MM.1S (cell line): Measurements from ENCODE around the gene SLC9C1.

Source experiments
- DNase-seq: peaks from one replicate; pipeline ENCODE4 v3.0.0-alpha.2; 2015
- H2AFZ ChIP-seq: fragments of 300-600 bp; sonication (generic); 2 replicates; pipeline ENCODE4 v1.6.0; 2016; ENCODE audit warnings: antibody characterized with exemption, low read length
- H3F3A ChIP-seq: fragments of 300-600 bp; sonication (generic); 2 replicates; pipeline ENCODE4 v1.6.1; 2016; ENCODE audit warnings: mild to moderate bottlenecking, antibody characterized with exemption, low read length, moderate library complexity, mixed read lengths; ENCODE audit not compliant: insufficient read depth
- H3K27ac ChIP-seq: fragments of 300-600 bp; sonication (generic); 2 replicates; pipeline ENCODE4 v1.5.1; 2016; ENCODE audit warnings: mild to moderate bottlenecking, low read length
- H3K27me3 ChIP-seq: fragments of 300-600 bp; sonication (generic); replicated peaks from 2 replicates; pipeline ENCODE4 v1.6.0; 2016; ENCODE audit warnings: low read length; ENCODE audit not compliant: insufficient read depth
- H3K36me3 ChIP-seq: fragments of 300-600 bp; sonication (generic); replicated peaks from 2 replicates; pipeline ENCODE4 v1.6.1; 2016; ENCODE audit warnings: mild to moderate bottlenecking, low read length, mixed read lengths; ENCODE audit not compliant: insufficient read depth
- H3K4me1 ChIP-seq: fragments of 300-600 bp; sonication (generic); 2 replicates; pipeline ENCODE4 v1.6.1; 2016; ENCODE audit warnings: low read length, mixed read lengths
- H3K4me2 ChIP-seq: fragments of 300-600 bp; sonication (generic); 2 replicates; pipeline ENCODE4 v1.6.0; 2016; ENCODE audit warnings: low read depth, low read length
- H3K4me3 ChIP-seq: fragments of 300-600 bp; sonication (generic); 2 replicates; pipeline ENCODE4 v1.5.1; 2016; ENCODE audit warnings: low read length, mixed read lengths
- H3K79me2 ChIP-seq: fragments of 300-600 bp; sonication (generic); 2 replicates; pipeline ENCODE4 v1.6.1; 2016; ENCODE audit warnings: mixed run types, low read length, mixed read lengths
- H3K9ac ChIP-seq: fragments of 300-600 bp; sonication (generic); 2 replicates; pipeline ENCODE4 v1.6.1; 2016; ENCODE audit warnings: low read length, mixed read lengths
- H3K9me2 ChIP-seq: fragments of 300-600 bp; sonication (generic); replicated peaks from 2 replicates; pipeline ENCODE4 v1.6.1; 2016; ENCODE audit warnings: mild to moderate bottlenecking, low read length, mixed read lengths; ENCODE audit not compliant: insufficient read depth
- H3K9me3 ChIP-seq: fragments of 300-600 bp; sonication (generic); replicated peaks from 2 replicates; pipeline ENCODE4 v1.6.1; 2016; ENCODE audit warnings: mild to moderate bottlenecking, low read length, mixed read lengths; ENCODE audit not compliant: insufficient read depth
- H4K20me1 ChIP-seq: fragments of 300-600 bp; sonication (generic); 2 replicates; pipeline ENCODE4 v1.6.1; 2016; ENCODE audit warnings: mild to moderate bottlenecking, low read length, moderate library complexity, mixed read lengths; ENCODE audit not compliant: insufficient read depth
- CTCF ChIP-seq: fragments of 300-600 bp; sonication (generic); IDR thresholded peaks from 2 replicates; pipeline ENCODE4 v1.5.1; 2016; ENCODE audit warnings: antibody characterized with exemption, low read length, mixed read lengths
- EZH2 ChIP-seq: fragments of 300-600 bp; sonication (generic); optimal IDR thresholded peaks from 2 replicates; pipeline ENCODE3; 2017; ENCODE audit warnings: low read depth, mild to moderate bottlenecking, antibody characterized with exemption, low read length, mixed read lengths
- EZH2phosphoT487 ChIP-seq: fragments of 300-600 bp; sonication (generic); IDR thresholded peaks from 2 replicates; pipeline ENCODE4 v1.6.1; 2018; ENCODE audit warnings: antibody characterized with exemption, low read length

Gene SLC9C1

GRCh38 chr3:112171144-112171543, 122.9 kb downstream of the SLC9C1 start:
- no peak for TF ChIP-seq EZH2
- TF ChIP-seq CTCF: no peak
- no peak for TF ChIP-seq EZH2phosphoT487
- Histone ChIP-seq H3K9me3 (no peaks in the 10 kb centered on the region), H3K4me2 (no peak overlapping the region), H3K36me3 (no peaks in the 10 kb centered on the region), H3K27me3 (no peaks in the 10 kb centered on the region), H3K79me2 (no peaks in the 10 kb centered on the region), H3K9ac (no peak overlapping the region), H3K4me1 (no peaks in the 10 kb centered on the region), H4K20me1 (no peaks in the 10 kb centered on the region), H3K4me3 (no peak overlapping the region), H3K27ac (no peak overlapping the region), H2AFZ (no peak overlapping the region), H3F3A (no peaks in the 10 kb centered on the region), H3K9me2 (no peaks in the 10 kb centered on the region)
- DNase-seq: no peak

DNA sequence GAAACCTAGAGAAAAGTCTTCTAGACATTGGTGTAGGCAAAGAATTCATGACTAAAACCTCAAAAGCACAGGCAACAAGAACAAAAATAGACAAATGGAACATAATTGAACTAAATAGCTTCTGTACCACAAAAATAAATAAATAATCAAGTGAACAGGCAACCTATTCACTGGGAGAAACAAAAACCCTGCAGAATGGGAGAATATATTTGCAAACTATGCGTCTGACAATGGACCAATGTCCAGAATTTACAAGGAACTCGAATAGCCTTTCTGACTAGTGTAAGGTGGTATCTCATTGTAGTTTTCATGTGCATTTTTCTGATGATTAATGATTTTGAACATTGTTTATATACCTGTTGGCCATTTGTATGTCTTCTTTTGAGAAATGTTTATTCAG, 124.0 kb downstream of the SLC9C1 start:
- TF ChIP-seq CTCF (no peak), EZH2 (no peak), EZH2phosphoT487 (no peak)
- H3K4me2 ChIP-seq: no peak overlapping the region
- H3K36me3 ChIP-seq: no peaks in the 10 kb centered on the region
- H3K79me2 ChIP-seq: no peaks in the 10 kb centered on the region
- H3K4me1 ChIP-seq: no peaks in the 10 kb centered on the region
- H3K4me3 ChIP-seq: no peak overlapping the region
- H2AFZ ChIP-seq: no peak overlapping the region
- H3K27me3 ChIP-seq: no peaks in the 10 kb centered on the region
- no peak overlapping the region for H3K27ac ChIP-seq
- H3F3A ChIP-seq: no peaks in the 10 kb centered on the region
- H3K9me3 ChIP-seq: no peaks in the 10 kb centered on the region
- no peaks in the 10 kb centered on the region for H3K9me2 ChIP-seq
- no peak for DNase-seq
- H3K9ac ChIP-seq: no peak overlapping the region
- H4K20me1 ChIP-seq: no peaks in the 10 kb centered on the region

DNA sequence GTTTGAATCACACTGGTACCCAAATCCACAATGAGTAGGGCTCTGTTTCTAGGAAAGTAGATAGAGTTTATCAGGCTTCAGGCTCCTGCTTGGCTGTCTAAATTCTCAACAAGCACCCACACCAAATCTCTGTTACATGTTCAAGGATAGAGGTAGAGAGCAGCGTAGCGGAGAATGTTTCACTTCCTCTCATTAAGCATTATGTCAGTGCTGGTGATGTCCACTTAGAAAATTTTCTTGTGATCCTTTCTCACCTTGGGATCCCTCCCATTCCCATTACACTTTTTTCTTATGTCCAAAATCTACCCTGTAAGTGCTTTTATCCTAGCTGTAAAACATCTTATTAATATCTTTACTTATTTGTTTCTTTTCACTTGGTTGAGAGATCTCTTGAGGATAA, 126.3 kb downstream of the SLC9C1 start:
- Histone ChIP-seq H3K27me3 (no peaks in the 10 kb centered on the region), H3K36me3 (no peaks in the 10 kb centered on the region), H3K4me2 (no peak overlapping the region), H3K79me2 (no peaks in the 10 kb centered on the region), H3K4me1 (no peaks in the 10 kb centered on the region), H3K9me3 (no peaks in the 10 kb centered on the region), H3K4me3 (no peak overlapping the region), H4K20me1 (no peaks in the 10 kb centered on the region), H3K9me2 (no peaks in the 10 kb centered on the region), H3K9ac (no peak overlapping the region), H3K27ac (no peak overlapping the region), H3F3A (no peaks in the 10 kb centered on the region), H2AFZ (no peak overlapping the region)
- TF ChIP-seq CTCF (no peak), EZH2 (no peak), EZH2phosphoT487 (no peak)
- no peak for DNase-seq
